ENCODE data around the gene FTO.

Gene FTO

GRCh38 chr16:53958341-53958880 is 254.5 kb downstream of the FTO start:
- no peak overlapping the region for H3K4me3 ChIP-seq (ENCODE audit: low read depth, low read length)
- no peak for TF ChIP-seq CTCF (IDR thresholded peaks at IDR 0.05; ENCODE audit: low read depth, low read length, missing control alignments)
- DNase-seq (ENCODE audit: low read depth) = no peak

- DNase-seq (ENCODE audit: low read depth) = no peak
- H3K4me3 ChIP-seq (ENCODE audit: low read depth, low read length) = no peak overlapping the region
- TF ChIP-seq CTCF (IDR thresholded peaks at IDR 0.05; ENCODE audit: low read depth, low read length, missing control alignments) = no peak
Measured at GRCh38 chr16:53960050-53960812, 256.3 kb downstream of the FTO start.

- no peak overlapping the region for H3K4me3 ChIP-seq (ENCODE audit: low read depth, low read length)
- TF ChIP-seq CTCF (IDR thresholded peaks at IDR 0.05; ENCODE audit: low read depth, low read length, missing control alignments) = no peak
- no peak for DNase-seq (ENCODE audit: low read depth)
Measured at GRCh38 chr16:53960954-53961616, 257.1 kb downstream of the FTO start.

- no peak overlapping the region for H3K4me3 ChIP-seq (ENCODE audit: low read depth, low read length)
- TF ChIP-seq CTCF (IDR thresholded peaks at IDR 0.05; ENCODE audit: low read depth, low read length, missing control alignments) = no peak
- no peak for DNase-seq (ENCODE audit: low read depth)
Measured at GRCh38 chr16:53962041-53962440, 258.1 kb downstream of the FTO start.

GRCh38 chr16:53964145-53964790 is 260.3 kb downstream of the FTO start:
- TF ChIP-seq CTCF (IDR thresholded peaks at IDR 0.05; ENCODE audit: low read depth, low read length, missing control alignments) = no peak
- no peak overlapping the region for H3K4me3 ChIP-seq (ENCODE audit: low read depth, low read length)
- no peak for DNase-seq (ENCODE audit: low read depth)

GRCh38 chr16:53966821-53967571 is 263.0 kb downstream of the FTO start:
- no peak for DNase-seq (ENCODE audit: low read depth)
- TF ChIP-seq CTCF (IDR thresholded peaks at IDR 0.05; ENCODE audit: low read depth, low read length, missing control alignments) = no peak

More at GRCh38 chr16:53966821-53967571, 263.0 kb downstream of the FTO start:
- H3K4me3 ChIP-seq (ENCODE audit: low read depth, low read length) = no peak overlapping the region
